ENCODE data around the gene NEB.
"Not testable (repeated sequence)": the region's sequence is repeated elsewhere in the genome, so short reads cannot be mapped to it uniquely, and the experiment has no call there.

The NEB gene

GRCh38 chr2:151602402-151602801 lies 131.9 kb downstream of the NEB start:
- DNase-seq: not testable (repeated sequence)

- not testable (repeated sequence) for DNase-seq
Measured at GRCh38 chr2:151601803-151602202, 132.5 kb downstream of the NEB start.

DNA sequence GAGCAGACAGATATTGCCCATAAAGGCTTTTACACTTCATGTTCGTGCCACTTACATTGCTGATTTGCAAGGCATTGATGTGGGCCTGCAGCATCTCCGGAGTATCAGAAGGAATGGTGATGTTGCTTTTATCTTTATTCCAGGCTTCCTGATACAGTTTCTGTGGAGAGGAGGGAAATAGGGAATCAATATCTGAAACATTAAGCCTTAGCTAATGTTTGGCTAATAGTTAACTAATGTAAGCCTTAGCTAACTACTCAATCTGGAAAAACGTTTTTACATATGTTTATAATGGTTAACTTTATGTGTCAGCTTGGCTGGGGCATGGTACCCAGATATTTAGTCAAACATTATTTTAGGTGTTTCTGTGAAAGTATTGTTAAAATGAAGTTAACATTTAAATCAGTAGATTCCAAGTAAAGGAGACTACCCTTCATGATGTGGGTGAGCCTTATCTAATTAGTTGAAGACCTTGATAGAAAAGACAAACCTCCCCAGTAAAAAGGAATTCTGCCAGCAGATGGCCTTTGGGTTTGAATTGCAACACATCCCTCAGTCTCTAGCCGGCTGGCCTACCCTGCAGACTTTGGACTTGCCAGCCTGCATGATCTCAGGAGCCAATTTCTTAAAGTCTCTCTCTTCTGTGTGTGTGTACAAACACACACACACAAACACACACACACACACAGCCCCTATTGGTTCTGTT lies 137.2 kb downstream of the NEB start:
- not testable (repeated sequence) for DNase-seq

DNA sequence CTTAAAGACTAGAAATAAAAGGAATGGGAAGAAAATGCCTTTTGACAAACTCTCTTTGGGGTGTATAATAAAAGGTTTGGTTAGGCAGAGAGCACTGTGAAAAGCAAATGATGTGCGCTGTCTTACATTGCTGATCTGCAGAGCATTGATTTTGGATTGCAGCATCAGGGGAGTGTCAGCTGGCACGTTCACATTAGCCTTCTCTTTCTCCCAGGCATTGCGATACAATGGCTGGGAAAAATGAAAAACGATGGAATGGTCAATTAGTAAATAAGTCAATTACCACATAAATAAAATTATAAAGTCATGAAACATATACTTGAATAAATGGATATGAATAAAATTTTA lies 142.4 kb downstream of the NEB start:
- DNase-seq: not testable (repeated sequence)

GRCh38 chr2:151591250-151591907 lies 142.9 kb downstream of the NEB start:
- DNase-seq: not testable (repeated sequence)

GRCh38 chr2:151581300-151581699 lies 153.0 kb downstream of the NEB start:
- DNase-seq: not testable (repeated sequence)

- not testable (repeated sequence) for DNase-seq
Measured at GRCh38 chr2:151580697-151581096, 153.6 kb downstream of the NEB start.

DNA sequence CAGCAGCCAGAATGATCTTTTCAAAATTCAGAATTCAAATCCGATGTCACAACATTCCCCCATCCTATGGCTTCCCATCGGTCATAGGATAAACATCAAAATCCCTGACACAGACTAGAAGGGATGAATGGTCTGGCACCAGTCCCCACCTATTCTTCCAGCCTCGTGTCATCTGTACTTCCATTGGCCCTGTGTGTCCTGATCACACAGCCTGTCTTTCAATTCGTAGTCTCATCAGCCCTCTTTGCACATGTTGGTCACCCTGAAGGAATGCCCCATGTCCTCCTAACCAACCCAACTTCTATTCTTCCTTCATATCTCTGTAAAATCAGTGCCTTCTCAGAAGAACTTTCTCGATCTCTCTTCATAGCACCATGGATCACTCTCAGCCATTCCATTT lies 157.2 kb downstream of the NEB start:
- DNase-seq: no peak

DNA sequence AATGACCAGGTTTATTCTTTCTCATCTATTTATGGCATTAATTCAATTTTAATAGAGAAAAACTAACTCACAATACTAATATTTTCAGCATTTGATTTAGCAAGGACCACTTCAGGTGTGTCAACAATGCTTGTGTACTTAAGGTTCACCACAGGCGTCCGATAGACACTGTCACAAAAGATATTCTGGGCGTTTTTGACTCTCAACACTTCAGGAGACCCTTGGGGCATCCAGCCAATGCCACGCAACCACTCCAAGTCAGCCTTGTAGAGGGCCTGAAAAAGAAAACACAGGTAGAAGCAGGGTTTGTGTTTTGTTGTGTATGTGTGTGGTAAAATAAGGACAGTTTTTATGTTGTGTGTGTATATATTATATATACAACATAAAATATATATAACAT lies 158.2 kb downstream of the NEB start:
- DNase-seq: no peak

DNA sequence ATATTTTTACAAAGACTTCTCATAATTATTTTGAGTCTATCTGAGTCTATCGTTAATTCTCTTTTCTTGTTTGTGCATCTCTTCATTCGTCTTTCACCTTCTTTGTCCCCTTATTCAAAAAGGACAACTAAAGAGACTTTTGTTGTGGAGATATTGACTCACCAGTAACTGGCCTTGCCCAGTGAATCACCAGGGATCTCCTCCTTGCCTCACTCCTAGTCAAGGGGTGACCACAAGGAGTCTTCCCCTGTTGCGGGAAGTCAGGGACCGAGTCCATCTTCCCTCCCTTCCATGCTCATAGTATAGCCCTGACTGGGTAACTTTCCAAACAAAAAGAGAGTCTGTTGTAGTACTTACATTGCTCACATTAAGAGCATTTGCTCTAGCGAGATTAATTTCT lies 158.9 kb downstream of the NEB start:
- DNase-seq: no peak

DNA sequence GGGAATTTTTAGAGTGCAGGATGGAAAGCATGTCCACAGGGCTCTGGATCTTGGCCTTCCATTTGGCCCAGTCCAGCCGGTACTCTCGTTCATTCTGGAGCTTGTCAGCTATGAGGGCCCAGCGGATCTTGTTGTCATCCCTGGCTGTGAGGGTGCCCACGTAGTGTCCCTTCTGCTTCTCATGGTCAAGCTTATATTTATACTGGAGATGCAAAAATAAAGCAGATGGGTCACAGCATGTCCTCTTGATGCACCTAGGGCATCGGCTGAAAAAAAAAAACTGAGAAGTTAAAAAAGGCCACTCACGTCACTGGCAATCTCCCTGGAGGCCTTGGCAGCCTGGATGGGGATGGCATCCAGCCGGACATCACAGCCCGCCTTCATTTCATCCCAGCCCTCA lies 164.1 kb downstream of the NEB start:
- no peak for DNase-seq

- no peak for DNase-seq
Measured at GRCh38 chr2:151569167-151569566, 165.1 kb downstream of the NEB start.

DNA sequence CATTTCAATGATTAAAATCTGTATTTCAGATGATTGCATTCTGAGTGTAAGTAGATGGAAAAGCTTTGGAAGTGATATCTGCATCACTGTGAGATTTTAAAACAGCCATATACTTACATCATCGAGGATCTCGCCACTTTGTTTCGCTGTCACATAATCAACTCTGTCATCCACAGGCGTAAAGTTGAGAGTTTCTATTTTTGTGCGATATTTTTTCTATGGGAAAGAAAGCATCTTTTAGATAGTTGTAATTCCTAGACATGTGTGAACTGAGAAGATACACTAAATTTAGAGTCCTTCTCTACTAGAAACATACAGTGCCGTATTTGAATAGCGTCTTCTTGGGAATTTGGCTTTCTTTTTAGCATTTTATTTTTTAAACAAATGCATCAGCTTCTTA lies 165.8 kb downstream of the NEB start:
- no peak for DNase-seq

GRCh38 chr2:151567006-151567405 lies 167.3 kb downstream of the NEB start:
- DNase-seq: no peak

GRCh38 chr2:151562398-151562797 lies 171.9 kb downstream of the NEB start:
- DNase-seq: no peak

- no peak for DNase-seq
Measured at GRCh38 chr2:151560289-151560688, 174.0 kb downstream of the NEB start.

- not testable (repeated sequence) for DNase-seq
Measured at GRCh38 chr2:151559431-151559830, 174.8 kb downstream of the NEB start.

- DNase-seq: not testable (repeated sequence)
Measured at GRCh38 chr2:151557883-151558282, 176.4 kb downstream of the NEB start.

DNA sequence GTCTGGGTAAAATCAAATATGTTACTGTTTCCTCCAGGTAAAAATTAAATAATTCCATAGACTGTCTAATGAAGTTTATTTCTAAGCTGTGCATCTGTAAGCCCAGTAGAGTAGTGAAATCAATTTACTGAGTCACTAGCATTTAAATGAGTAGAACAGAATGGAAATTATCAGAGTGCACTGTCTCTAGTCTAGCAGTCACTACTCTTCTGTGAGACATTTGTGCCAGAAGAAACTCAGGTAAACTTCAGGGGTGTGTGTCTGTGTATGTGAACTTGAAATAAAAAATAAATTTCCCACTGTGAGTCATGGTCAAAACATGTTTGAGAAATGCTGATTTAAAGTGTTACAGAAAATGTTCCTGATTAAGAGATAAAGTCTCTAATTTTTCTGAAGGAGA lies 178.2 kb downstream of the NEB start:
- DNase-seq: no peak

DNA sequence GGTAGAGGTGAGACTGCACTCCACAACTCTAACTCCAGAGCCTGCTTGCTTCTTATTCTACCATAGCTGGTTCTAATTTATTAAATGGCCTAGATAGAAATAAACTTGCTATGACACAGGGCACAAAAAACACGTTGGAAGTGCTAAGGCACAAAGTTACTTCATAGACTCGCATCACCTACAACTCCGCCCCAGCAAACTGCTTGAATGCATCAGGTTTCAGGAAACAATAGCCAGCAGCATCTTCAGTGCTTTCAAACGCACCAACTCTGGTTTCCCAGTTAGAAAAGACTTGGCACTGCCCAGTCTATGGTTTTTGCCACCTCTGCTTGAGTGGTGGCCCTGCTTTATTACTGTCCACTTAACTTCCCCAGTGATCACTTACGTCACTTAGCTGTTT lies 182.0 kb downstream of the NEB start:
- peak; percentile 9 for DNase-seq

GRCh38 chr2:151551556-151551955 lies 182.7 kb downstream of the NEB start:
- DNase-seq: no peak

DNA sequence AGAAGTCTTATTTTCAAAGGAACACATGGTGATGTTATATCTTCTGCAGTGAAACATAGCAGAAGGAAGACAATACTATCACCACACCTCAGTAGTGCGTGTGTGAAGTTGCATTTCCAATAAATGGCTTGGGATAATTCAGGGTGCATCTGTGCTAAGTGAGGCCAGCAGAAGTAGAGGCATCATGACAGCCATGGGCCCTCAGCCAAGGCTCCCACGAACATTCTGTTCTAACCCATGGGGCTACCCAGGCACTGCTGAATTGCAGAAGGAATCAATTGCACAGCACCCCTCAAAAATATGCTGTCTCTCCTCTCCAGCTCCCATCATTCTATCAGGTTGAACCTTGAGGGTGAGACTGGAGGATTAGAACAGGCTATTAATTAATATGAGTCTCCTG lies 185.1 kb downstream of the NEB start:
- no peak for DNase-seq

GRCh38 chr2:151544449-151544848 lies 189.8 kb downstream of the NEB start:
- no peak for DNase-seq

- DNase-seq: no peak
Measured at GRCh38 chr2:151543876-151544275, 190.4 kb downstream of the NEB start.

GRCh38 chr2:151534001-151534400 lies 200.3 kb downstream of the NEB start:
- no peak for DNase-seq

All from suppressor macrophage treated with lipopolysaccharide for 4 hours (primary cell).